ENCODE data around the gene SLC12A7.
"Not testable (repeated sequence)": the region's sequence is repeated elsewhere in the genome, so short reads cannot be mapped to it uniquely, and the experiment has no call there.

Gene SLC12A7

GRCh38 chr5:1140818-1141189, 28.9 kb upstream of the SLC12A7 start:
- DNase-seq (ENCODE audit: low read depth) = no peak

DNA sequence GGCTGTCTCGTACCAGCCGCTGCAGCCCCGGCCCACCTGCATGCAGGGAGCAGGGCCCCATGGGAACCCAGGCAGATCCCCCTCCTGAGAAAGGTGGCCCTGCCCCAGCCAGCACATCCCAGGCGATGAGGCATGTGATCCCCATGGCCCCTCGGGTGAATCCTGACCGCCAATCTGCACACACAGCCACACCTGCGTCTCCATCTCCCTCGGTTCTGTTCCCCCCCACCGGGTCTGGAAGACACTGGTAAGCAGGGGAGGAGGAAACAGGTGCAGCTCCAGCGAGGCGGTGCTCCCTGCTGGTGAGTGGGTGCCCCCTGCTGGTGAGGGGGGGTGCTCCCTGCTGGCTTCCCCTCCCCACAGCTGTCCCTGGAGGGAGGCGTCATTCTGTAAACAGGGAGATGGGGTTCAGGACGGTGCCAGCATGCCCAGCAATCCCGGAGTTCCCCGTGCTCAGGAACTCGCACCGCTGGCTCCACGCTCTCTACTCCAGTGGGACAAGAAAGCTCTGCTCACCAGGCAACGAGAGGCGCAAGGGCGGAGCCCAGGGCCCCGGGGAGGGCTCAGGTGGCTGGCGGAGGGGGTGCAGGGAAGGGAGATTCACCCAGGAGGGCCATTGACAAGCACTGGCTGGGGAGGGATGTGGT, 28.4 kb upstream of the SLC12A7 start:
- peak; percentile 75 for DNase-seq (ENCODE audit: low read depth)

DNA sequence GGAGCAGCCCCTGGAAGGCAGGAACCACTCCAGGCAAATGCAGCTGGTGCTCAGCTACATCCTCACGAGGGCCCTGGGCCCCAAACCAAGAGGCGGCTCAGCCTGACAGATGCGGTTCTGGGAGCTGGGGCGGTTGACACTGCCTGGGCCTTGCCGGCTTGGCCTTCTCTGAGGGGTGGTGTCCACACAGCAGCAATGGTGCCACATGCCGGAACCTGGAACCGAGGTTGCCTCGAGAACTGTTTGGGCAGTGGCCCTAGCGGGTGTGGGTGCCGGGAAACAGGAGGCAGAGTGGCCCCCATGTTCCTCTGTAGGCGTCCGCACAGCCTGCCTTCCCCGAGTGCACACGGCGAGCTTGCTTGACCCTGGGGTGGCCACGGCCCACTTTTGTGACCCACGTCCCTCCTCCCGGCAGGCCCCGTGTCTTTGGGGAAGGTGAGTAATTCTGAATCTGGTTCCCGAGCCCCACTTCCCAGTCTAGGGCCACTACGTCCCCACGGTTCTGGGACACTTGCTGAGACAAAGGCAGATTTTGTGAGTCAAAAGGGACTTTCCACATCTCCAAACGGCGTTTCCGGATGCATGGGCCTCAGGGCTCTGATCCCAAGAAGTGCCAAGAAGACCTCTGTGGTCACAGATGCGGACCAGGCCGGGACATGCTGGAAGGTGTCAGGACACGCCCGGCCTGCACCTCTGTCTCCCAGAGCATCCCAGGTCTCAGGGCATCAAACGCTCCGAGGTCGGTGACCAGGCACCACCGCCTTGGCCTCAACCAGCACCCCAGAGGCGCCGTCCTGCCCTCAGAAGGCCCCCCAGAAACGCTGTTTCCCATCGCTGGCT, 27.7 kb upstream of the SLC12A7 start:
- no peak for DNase-seq (ENCODE audit: low read depth)

DNA sequence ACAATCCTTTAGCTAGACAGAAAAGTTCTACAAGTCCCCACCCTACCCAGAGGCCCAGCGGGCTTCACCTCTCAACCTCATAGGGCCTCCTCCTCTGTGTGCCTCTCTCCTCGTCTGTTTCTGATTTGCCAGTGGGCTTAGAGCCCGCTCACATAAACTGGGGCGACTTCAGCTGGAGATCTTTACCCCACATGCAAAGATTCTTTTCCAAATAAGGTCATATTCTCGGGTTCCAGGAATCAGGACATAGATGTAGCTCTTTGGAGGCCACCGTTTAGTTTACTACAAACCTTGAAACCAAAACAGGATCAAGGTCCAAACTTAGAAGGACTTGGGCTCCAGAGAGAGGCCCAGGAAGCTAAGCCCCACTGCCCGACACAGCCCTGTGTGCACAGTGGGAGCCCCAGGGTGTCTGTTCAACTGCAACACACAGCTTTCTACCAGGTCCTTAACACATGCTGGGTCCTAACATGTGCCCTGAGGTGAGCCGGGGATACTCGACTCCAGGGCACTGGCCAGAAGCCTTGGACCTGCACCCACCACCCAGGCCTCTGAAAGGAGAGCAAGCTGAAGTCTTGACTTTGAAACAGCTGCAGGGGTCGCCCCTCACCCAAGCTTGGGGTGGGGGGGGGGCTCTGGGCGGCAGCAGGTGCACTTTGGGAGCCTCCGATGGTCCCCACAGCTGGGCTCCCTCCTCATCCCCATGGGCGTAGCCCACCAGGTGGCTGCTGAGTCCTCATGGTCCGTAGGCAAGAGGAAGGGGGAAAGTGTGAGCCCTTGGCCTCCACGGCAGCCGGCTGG, 26.8 kb upstream of the SLC12A7 start:
- DNase-seq (ENCODE audit: low read depth) = no peak

GRCh38 chr5:1137567-1138444, 25.9 kb upstream of the SLC12A7 start:
- no peak for DNase-seq (ENCODE audit: low read depth)

GRCh38 chr5:1136814-1137213, 25.0 kb upstream of the SLC12A7 start:
- no peak for DNase-seq (ENCODE audit: low read depth)

DNA sequence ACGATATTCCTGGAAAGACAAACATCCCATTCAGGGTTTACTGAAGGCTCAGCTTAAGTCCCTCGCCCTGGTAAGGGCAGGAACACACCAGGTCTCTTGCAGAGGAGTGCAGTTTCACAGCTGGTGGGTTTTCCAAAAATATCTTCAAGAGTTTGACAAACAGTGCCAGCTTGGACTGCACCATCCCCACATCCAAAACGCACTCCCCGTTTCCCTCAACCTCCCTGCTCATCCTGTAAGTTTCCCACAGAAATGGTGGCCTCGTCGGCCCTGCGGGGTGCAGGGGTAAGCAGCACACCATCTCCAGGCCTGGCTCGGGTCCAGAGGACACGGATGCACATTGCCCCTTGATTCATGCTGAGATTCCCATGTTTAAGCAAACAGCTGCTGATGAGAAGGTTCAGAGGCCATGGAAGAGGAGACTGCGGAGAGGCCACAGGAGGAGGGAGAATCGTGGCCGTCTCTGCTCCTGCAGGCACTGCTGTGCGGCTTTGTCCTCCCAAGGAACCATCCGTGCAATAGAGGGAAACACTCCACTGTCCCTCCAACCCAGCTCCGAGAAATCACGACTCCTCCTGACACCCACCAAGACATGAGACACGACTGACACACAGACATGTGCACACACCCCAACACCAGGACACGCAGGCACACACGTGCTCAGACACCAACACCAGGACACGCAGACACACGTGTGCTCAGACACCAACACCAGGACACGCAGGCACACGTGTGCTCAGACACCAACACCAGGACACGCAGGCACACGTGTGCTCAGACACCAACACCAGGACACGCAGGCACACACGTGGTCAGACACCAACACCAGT, 24.0 kb upstream of the SLC12A7 start:
- DNase-seq (ENCODE audit: low read depth) = no peak

- no peak for DNase-seq (ENCODE audit: low read depth)
Observed at GRCh38 chr5:1134478-1134877, 22.6 kb upstream of the SLC12A7 start.

DNA sequence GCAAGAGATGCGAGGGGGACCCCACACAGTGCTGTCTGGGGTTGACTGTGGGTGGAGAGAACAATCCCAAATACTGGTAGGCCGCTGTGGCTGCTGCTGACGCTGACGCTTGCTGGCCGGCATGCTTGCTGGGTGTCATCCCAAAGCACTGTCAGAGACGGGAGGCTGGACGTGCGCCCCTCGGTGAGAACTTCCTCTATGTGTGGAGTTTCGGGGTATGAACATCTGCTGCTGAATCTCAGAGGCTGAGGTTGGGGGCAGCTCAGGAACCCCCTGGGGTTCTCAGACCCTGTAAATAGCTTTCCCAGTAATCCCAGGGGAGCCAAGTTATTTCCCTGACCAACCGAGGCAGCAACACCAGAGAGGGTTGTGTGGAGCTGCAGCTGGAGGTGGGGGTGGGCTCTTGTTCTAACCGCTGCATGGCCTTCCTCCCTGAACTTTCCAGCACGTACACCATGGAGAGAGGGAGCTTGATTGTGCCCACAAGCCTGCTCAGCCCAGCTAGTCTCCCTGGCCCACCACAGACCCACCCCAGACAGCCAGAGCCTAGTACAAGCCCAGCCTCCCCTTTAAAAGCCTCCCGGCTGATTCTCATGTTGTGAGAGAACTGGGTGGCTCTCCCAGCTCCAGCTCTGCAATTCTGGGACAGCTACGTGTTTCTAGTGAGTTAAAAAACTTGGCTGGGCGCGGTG, 21.8 kb upstream of the SLC12A7 start:
- no peak for DNase-seq (ENCODE audit: low read depth)

DNA sequence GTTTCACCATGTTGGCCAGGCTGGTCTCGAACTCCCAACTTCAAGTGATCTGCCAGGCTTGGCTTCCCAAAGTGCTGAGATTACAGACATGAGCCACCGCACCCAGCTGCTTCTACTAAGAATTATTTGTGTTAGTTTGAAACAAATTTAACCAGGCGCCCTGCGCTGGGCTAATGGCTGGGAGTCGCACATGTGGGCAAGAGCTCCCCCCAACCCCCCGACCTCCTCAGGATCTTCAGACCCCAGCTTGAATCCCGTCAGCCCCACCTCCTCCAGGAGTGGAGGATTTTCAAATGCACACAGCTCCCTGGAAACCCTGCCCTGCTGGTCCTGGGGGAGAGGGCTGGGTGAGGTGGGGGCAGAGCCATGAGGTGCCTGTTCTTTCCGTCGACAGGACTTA, 21.2 kb upstream of the SLC12A7 start:
- no peak for DNase-seq (ENCODE audit: low read depth)

DNA sequence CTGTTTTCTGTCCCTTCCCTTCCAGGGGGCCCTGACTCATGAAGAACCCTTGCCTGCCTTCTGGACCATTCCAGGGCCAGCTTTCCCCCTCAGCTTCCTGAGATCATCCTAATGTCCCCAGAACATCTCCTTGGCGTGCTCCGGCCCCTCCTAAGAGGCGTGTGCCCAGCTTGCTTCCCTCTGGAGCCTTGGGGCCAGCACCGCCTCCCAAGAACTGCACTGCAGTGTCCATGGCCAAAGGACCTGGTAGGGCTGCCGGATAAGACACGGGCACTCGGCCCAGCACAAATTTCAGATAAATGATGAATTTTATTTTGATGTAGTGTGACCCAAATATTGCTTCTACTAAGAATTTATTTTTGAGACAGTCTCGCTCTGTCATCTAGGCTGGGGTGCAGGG, 20.7 kb upstream of the SLC12A7 start:
- no peak for DNase-seq (ENCODE audit: low read depth)

DNA sequence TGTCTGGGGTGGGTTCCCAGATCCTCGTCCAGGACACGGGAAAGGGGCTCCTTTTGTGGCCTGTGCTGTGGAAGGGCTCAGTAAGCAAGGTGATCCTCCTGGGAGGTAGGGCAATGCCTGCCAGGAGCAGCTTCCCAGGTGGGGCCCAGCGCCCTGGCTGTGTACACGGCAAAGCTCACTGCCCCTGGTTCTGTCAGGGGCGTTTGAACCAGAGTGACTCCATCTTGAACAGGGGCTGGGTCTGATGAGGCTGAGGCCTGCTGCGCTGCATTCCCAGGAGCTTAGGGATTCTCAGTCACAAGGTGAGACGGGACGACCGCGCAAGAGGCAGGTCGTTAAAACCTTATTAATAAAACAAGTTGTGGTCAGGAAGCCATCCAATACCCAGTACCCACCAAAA, 19.9 kb upstream of the SLC12A7 start:
- DNase-seq (ENCODE audit: low read depth) = no peak

DNA sequence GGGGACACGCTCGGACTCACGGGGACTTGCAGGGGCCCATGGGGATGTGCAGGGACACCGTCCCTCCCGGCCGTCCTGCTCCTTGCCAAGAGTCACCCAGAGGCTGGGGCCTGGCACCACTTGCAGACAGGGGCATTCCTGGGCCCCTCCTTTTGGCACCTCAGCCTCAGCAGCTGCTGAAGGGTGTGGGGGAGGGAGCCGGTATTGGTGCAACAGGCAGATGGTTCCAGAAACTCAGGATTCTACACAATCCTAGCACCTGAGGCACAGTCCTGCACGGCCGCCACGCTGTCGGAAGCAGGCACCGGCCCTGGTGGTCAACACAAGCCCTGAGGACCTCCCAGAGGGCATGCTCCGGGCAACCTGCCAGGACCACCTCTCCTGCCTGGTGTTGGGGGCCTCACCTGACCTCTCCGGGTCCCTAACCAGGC, 19.3 kb upstream of the SLC12A7 start:
- no peak for DNase-seq (ENCODE audit: low read depth)

GRCh38 chr5:1130218-1130946, 18.5 kb upstream of the SLC12A7 start:
- no peak for DNase-seq (ENCODE audit: low read depth)

DNA sequence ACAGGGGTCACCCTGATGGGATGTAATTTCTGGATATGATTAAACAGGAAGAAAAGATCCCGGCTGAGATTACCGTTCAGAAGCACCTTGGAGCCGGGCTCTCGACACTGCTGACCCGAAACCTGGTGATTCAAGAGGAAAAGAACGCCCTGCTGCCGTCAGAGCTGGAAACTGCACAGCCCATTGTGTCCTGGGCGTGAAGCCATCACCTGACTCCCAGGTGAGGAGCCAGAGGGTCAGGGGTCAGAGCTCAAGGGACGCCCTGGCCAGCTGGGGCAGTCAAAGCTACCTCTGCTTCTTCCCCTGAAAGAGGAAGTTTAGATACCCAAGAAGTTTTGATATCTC, 17.8 kb upstream of the SLC12A7 start:
- no peak for DNase-seq (ENCODE audit: low read depth)

- DNase-seq (ENCODE audit: low read depth) = no peak
Observed at GRCh38 chr5:1128977-1129710, 17.3 kb upstream of the SLC12A7 start.

GRCh38 chr5:1127959-1128785, 16.3 kb upstream of the SLC12A7 start:
- DNase-seq (ENCODE audit: low read depth) = no peak

GRCh38 chr5:1125695-1126094, 13.8 kb upstream of the SLC12A7 start:
- DNase-seq (ENCODE audit: low read depth) = not testable (repeated sequence)
